Osteocyte (in vitro differentiated cells): ENCODE data around the gene ACOT12. TPM values are rescaled to one million over a fixed set of nuclear protein-coding genes. Genes with fewer than 3 reads are reported as not detected.

Source experiments
- DNase-seq: peaks from one replicate; pipeline ENCODE4 v3.0.0; 2021; ENCODE audit warnings: mixed read lengths; ENCODE audit not compliant: unreplicated experiment; ENCODE audit errors: extremely low spot score
- H3K27ac Mint-ChIP-seq: one replicate; pipeline ENCODE4 v1.8.0; 2021; ENCODE audit warnings: mild to moderate bottlenecking, mixed read lengths; ENCODE audit not compliant: unreplicated experiment
- H3K27me3 Mint-ChIP-seq: one replicate; pipeline ENCODE4 v1.8.0; 2021; ENCODE audit warnings: mixed read lengths; ENCODE audit not compliant: unreplicated experiment
- H3K36me3 Mint-ChIP-seq: one replicate; pipeline ENCODE4 v1.8.0; 2021; ENCODE audit warnings: mixed read lengths; ENCODE audit not compliant: unreplicated experiment
- H3K4me1 Mint-ChIP-seq: one replicate; pipeline ENCODE4 v1.8.0; 2021; ENCODE audit warnings: mixed read lengths; ENCODE audit not compliant: unreplicated experiment
- H3K4me3 Mint-ChIP-seq: one replicate; pipeline ENCODE4 v1.8.0; 2021; ENCODE audit warnings: mild to moderate bottlenecking, moderate library complexity, mixed read lengths; ENCODE audit not compliant: unreplicated experiment
- H3K9me3 Mint-ChIP-seq: one replicate; pipeline ENCODE4 v1.8.0; 2021; ENCODE audit warnings: mixed read lengths; ENCODE audit not compliant: unreplicated experiment
- total RNA-seq: library from RNA; stranded (reverse); gene quantifications from 2 replicates; pipeline ENCODE4 v1.2.1, GENCODE V29; 2021
- TF ChIP-seq, protein P1 (sequence below): fragments of 200-600 bp; sonication (generic); IDR thresholded peaks from 2 replicates; pipeline ENCODE4 v1.5.0; 2021; ENCODE audit warnings: antibody characterized with exemption, mild to moderate bottlenecking, moderate library complexity

Gene ACOT12
- total RNA-seq, 1 donor from 2014 or later, result not detected

DNA sequence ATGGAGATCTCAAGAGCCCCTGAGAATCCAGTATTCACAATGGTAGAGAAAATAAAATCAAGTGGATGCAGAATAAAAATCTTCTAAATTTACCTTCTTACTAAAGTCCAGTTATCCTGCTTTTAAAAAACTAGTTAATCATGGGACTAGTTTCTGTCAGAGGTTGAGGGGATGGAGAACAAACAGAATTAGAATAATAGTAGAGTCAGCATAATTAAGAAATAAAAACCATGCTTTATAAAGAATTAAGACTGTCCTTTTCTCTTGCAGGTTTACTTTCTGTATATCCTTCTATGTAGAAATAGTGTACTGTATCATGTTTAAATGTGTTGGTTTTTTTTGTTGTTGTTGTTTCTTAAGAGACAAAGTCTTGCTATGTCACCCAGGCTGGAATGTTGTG is 23.0 kb downstream of the ACOT12 start:
- H3K27ac Mint-ChIP-seq, result no peak overlapping the region
- H3K27me3 Mint-ChIP-seq, result peaks cover 34% of the 10 kb centered on the region
- DNase-seq, result no peak
- TF ChIP-seq, protein P1, sequence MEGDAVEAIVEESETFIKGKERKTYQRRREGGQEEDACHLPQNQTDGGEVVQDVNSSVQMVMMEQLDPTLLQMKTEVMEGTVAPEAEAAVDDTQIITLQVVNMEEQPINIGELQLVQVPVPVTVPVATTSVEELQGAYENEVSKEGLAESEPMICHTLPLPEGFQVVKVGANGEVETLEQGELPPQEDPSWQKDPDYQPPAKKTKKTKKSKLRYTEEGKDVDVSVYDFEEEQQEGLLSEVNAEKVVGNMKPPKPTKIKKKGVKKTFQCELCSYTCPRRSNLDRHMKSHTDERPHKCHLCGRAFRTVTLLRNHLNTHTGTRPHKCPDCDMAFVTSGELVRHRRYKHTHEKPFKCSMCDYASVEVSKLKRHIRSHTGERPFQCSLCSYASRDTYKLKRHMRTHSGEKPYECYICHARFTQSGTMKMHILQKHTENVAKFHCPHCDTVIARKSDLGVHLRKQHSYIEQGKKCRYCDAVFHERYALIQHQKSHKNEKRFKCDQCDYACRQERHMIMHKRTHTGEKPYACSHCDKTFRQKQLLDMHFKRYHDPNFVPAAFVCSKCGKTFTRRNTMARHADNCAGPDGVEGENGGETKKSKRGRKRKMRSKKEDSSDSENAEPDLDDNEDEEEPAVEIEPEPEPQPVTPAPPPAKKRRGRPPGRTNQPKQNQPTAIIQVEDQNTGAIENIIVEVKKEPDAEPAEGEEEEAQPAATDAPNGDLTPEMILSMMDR, result no peak
- H3K9me3 Mint-ChIP-seq, result no peaks in the 10 kb centered on the region
- H3K4me3 Mint-ChIP-seq, result no peak overlapping the region
- no peaks in the 10 kb centered on the region for H3K36me3 Mint-ChIP-seq
- no peaks in the 10 kb centered on the region for H3K4me1 Mint-ChIP-seq

DNA sequence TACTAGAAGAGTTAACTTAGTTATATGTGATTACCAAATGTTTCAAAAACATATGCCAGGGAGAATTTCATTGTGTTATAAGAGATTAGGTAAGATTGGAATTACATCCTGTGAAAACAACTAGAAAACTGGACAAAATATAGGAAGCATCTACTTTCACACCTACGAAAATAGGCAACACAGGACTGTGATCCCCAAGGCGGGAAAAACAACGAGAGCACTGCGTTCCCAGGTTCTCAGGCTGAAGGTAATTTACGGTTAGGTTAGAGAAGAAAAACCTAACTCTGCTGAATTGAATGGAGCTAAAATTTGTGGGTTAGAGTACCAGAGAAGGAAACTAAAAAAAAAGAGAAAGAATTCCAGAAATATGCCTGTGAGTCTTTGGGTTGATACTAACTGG is 28.4 kb downstream of the ACOT12 start:
- Mint-ChIP-seq H3K27me3 (peaks cover 20% of the 10 kb centered on the region), H3K9me3 (no peaks in the 10 kb centered on the region), H3K27ac (no peak overlapping the region), H3K4me1 (no peaks in the 10 kb centered on the region), H3K36me3 (no peaks in the 10 kb centered on the region), H3K4me3 (no peak overlapping the region)
- TF ChIP-seq, protein P1, result no peak
- DNase-seq, result no peak

GRCh38 chr5:81363093-81363871 is 30.7 kb downstream of the ACOT12 start:
- H3K27me3 Mint-ChIP-seq, result peaks cover 24% of the 10 kb centered on the region
- DNase-seq, result no peak
- TF ChIP-seq, protein P1, result no peak
- no peaks in the 10 kb centered on the region for H3K36me3 Mint-ChIP-seq
- H3K27ac Mint-ChIP-seq, result no peak overlapping the region
- H3K9me3 Mint-ChIP-seq, result no peaks in the 10 kb centered on the region
- no peak overlapping the region for H3K4me3 Mint-ChIP-seq
- H3K4me1 Mint-ChIP-seq, result no peaks in the 10 kb centered on the region

GRCh38 chr5:81361600-81361999 is 32.3 kb downstream of the ACOT12 start:
- no peak for DNase-seq
- H3K27me3 Mint-ChIP-seq, result peaks cover 19% of the 10 kb centered on the region
- H3K9me3 Mint-ChIP-seq, result no peaks in the 10 kb centered on the region

DNA sequence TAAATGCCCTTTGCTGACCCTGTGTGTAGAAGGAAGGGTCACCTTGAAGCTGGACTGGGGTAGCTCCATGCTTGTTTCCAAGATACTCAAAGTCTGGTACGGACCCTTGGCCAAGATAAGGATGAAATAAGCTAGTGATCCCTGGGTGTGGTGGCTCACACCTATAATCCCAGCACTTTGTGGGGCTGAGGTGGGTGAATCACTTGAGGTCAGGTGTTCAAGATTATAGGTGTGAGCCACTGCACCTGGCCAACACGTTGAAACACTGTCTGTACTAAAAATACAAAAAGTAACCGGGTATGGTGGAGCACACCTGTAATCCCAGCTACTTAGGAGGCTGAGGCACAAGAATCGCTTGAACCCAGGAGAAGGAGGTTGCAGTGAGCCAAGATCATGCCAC is 33.3 kb downstream of the ACOT12 start:
- Mint-ChIP-seq H3K27ac (no peak overlapping the region), H3K36me3 (no peaks in the 10 kb centered on the region), H3K4me1 (no peaks in the 10 kb centered on the region), H3K4me3 (no peak overlapping the region), H3K27me3 (peaks cover 13% of the 10 kb centered on the region), H3K9me3 (no peaks in the 10 kb centered on the region)
- DNase-seq, result no peak
- TF ChIP-seq, protein P1, result no peak

More at GRCh38 chr5:81361600-81361999, 32.3 kb downstream of the ACOT12 start:
- no peak overlapping the region for H3K4me3 Mint-ChIP-seq
- no peak overlapping the region for H3K27ac Mint-ChIP-seq
- H3K36me3 Mint-ChIP-seq, result no peaks in the 10 kb centered on the region
- H3K4me1 Mint-ChIP-seq, result no peaks in the 10 kb centered on the region
- TF ChIP-seq, protein P1, result no peak
